Panc1 (cell line): ENCODE results near the gene PRSS21.

Experiments
- CTCF ChIP-seq: fragments of 450-650 bp; IDR thresholded peaks from 2 replicates; pipeline ENCODE4 v1.5.1; 2017; ENCODE audit warnings: mild to moderate bottlenecking
- POLR2AphosphoS5 ChIP-seq: IDR thresholded peaks from 2 replicates; pipeline ENCODE4 v1.6.1; 2012; ENCODE audit warnings: mild to moderate bottlenecking, low read depth, low read length, moderate library complexity
- REST ChIP-seq, 2 experiments: IDR thresholded peaks; 2 replicates each; pipeline ENCODE4 v1.6.1; 2011 to 2012; ENCODE audit warnings: low read depth in 2 of 2, control low read depth in 1 of 2, low read length in 1 of 2, mild to moderate bottlenecking in 1 of 2, moderate library complexity in 1 of 2; ENCODE audit not compliant: insufficient read depth in 1 of 2

DNA sequence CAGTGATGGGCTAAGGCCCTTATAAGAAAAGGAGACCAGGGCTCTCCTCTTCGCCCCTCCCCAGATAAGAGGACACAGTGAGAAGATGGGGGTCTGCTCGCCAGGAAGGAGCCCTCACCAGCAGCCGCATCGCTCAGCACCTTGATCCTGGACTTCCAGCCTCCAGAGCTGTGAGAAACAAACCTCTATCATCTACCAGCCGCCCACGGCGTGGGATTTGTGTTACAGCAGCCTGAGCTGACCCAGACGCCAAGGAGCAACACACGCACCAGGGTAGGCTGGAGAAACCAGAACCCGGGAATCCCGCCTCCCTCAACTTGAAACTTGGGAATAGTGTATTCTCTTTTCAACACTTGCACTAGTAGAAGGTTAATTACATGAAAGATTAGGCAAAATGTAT, 8.9 kb downstream of the PRSS21 start:
- TF ChIP-seq CTCF: no peak
- no peak for TF ChIP-seq POLR2AphosphoS5
- TF ChIP-seq REST (IDR thresholded peaks at IDR 0.05; ENCODE audit: insufficient read depth in 1 of 2, low read depth in 2 of 2, low read length in 1 of 2): no peak
